ENCODE measurements around the gene TSPAN18. TPM values are rescaled to one million over a fixed set of nuclear protein-coding genes. Genes with fewer than 3 reads are reported as not detected.

Gene TSPAN18
- total RNA-seq, 1 donor from 2014 or later: 31.7 TPM

DNA sequence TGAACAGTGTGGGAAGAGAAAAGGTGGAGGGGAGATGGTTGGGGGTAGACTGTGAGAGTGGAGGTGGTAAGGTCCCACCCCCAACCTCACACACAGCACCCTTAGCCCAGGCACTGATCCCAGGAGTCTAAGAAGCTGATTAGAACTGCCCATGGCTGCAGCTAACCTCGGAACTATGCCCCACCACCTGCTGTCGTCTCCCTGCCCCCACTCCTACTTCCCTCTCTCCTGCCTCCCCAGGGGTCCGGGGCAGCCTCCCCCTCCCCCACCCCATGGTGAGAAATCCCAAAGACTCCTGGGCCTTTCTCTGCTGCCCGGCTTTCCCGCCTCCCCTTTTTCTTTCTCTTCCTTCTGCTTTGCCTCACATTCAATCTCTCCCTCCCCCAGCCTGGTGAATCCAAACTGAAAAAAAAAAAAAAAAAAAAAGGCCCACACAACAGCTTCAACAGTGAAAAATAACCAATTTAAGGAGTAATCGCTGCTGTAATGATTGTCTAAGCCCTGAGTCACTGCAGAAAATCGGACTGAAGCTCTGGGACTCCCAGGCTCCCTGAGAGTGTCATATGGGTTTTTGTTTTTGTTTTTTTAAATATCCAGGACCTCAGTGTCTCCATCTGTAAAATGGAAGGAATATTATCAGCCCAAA is 233.6 kb downstream of the TSPAN18 start:
- Histone ChIP-seq H3K36me3 (ENCODE audit: insufficient read depth, low read length) (no peaks in the 10 kb centered on the region), H3K4me2 (ENCODE audit: low read length) (no peak overlapping the region), H3K79me2 (ENCODE audit: insufficient read depth, low read length) (no peaks in the 10 kb centered on the region), H3K4me3 (ENCODE audit: insufficient read depth, low read depth, low read length) (no peak overlapping the region), H3K9ac (ENCODE audit: low read length) (no peak overlapping the region), H2AFZ (ENCODE audit: low read depth, low read length) (no peak overlapping the region), H4K20me1 (ENCODE audit: insufficient read depth, low read length) (no peaks in the 10 kb centered on the region), H3K9me3 (ENCODE audit: insufficient read depth, low read depth, low read length) (no peaks in the 10 kb centered on the region), H3K4me1 (ENCODE audit: insufficient read depth, low read length) (peaks cover 10% of the 10 kb centered on the region), H3K27me3 (ENCODE audit: insufficient read depth, low read length) (peaks cover 14% of the 10 kb centered on the region), H3K27ac (ENCODE audit: low read depth, low read length) (no peak overlapping the region)
- Mint-ChIP-seq H3K4me1 (ENCODE audit: low read depth, unreplicated experiment) (peaks cover 7% of the 10 kb centered on the region), H3K9me3 (ENCODE audit: unreplicated experiment) (no peaks in the 10 kb centered on the region), H3K36me3 (ENCODE audit: low read depth, unreplicated experiment) (no peaks in the 10 kb centered on the region), H3K27me3 (ENCODE audit: low read depth, unreplicated experiment) (peaks cover 18% of the 10 kb centered on the region), H3K27ac (ENCODE audit: unreplicated experiment) (peak overlapping the region; percentile 5), H3K4me3 (ENCODE audit: unreplicated experiment) (no peak overlapping the region)
- TF ChIP-seq EZH2 (IDR thresholded peaks at IDR 0.05; ENCODE audit: insufficient read depth, low read length): no peak
- TF ChIP-seq, protein P1, sequence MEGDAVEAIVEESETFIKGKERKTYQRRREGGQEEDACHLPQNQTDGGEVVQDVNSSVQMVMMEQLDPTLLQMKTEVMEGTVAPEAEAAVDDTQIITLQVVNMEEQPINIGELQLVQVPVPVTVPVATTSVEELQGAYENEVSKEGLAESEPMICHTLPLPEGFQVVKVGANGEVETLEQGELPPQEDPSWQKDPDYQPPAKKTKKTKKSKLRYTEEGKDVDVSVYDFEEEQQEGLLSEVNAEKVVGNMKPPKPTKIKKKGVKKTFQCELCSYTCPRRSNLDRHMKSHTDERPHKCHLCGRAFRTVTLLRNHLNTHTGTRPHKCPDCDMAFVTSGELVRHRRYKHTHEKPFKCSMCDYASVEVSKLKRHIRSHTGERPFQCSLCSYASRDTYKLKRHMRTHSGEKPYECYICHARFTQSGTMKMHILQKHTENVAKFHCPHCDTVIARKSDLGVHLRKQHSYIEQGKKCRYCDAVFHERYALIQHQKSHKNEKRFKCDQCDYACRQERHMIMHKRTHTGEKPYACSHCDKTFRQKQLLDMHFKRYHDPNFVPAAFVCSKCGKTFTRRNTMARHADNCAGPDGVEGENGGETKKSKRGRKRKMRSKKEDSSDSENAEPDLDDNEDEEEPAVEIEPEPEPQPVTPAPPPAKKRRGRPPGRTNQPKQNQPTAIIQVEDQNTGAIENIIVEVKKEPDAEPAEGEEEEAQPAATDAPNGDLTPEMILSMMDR (IDR thresholded peaks at IDR 0.05; ENCODE audit: insufficient read depth, low read depth, low read length): no peak
- DNase-seq (ENCODE audit: low read depth) (no peak), FAIRE-seq (no peak)

DNA sequence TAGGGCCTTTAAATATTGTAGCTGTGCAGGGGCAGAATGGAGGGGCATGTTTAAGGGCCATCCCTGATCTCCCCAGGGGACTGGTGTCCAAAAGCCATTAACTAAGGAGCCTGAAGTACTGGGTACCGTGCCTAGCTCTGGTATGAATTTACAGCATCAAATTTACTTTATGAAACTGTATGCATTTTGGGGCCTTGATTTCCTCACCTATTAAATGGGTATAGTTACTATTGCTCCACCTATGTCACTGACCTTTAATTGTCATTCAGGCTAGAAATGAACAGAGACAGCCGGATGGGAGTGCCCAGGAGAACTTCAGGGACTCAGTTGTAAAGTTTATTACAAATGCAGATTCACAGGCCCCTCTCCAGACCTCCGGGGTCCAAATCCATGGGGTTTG is 235.7 kb downstream of the TSPAN18 start:
- no peak for TF ChIP-seq EZH2 (IDR thresholded peaks at IDR 0.05; ENCODE audit: insufficient read depth, low read length)
- Histone ChIP-seq H3K9me3 (ENCODE audit: insufficient read depth, low read depth, low read length) (no peaks in the 10 kb centered on the region), H4K20me1 (ENCODE audit: insufficient read depth, low read length) (no peaks in the 10 kb centered on the region), H3K27me3 (ENCODE audit: insufficient read depth, low read length) (peaks cover 5% of the 10 kb centered on the region), H3K4me1 (ENCODE audit: insufficient read depth, low read length) (no peaks in the 10 kb centered on the region), H3K36me3 (ENCODE audit: insufficient read depth, low read length) (no peaks in the 10 kb centered on the region), H3K4me3 (ENCODE audit: insufficient read depth, low read depth, low read length) (no peak overlapping the region), H3K27ac (ENCODE audit: low read depth, low read length) (no peak overlapping the region), H2AFZ (ENCODE audit: low read depth, low read length) (no peak overlapping the region), H3K4me2 (ENCODE audit: low read length) (no peak overlapping the region), H3K79me2 (ENCODE audit: insufficient read depth, low read length) (no peaks in the 10 kb centered on the region), H3K9ac (ENCODE audit: low read length) (no peak overlapping the region)
- Mint-ChIP-seq H3K27ac (ENCODE audit: unreplicated experiment) (no peak overlapping the region), H3K4me3 (ENCODE audit: unreplicated experiment) (no peak overlapping the region), H3K36me3 (ENCODE audit: low read depth, unreplicated experiment) (no peaks in the 10 kb centered on the region), H3K4me1 (ENCODE audit: low read depth, unreplicated experiment) (no peaks in the 10 kb centered on the region), H3K9me3 (ENCODE audit: unreplicated experiment) (no peaks in the 10 kb centered on the region), H3K27me3 (ENCODE audit: low read depth, unreplicated experiment) (peaks cover 19% of the 10 kb centered on the region)
- no peak for FAIRE-seq
- no peak for DNase-seq (ENCODE audit: low read depth)

DNA sequence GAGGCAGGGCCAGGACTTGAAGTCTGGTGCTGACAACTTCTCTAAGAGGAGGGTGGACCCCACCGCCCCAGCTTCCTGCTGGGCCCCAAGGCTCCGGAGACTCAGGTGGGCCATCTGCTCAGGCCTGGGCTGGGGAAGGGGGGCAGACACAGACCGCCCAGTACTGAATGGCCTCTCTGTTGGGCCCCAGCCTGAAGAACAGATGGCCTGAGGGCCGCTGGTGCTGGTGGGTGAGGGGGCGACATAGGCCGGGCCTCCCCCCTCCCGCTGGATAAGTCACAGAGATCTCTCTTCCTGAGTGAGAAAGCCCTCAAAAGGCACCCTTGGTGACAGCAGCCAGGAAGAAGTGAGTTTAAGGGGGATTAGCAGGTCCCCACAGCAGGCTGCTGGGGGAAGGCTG is 236.4 kb downstream of the TSPAN18 start:
- DNase-seq (ENCODE audit: low read depth) (no peak), FAIRE-seq (no peak)
- Histone ChIP-seq H3K36me3 (ENCODE audit: insufficient read depth, low read length) (no peaks in the 10 kb centered on the region), H2AFZ (ENCODE audit: low read depth, low read length) (no peak overlapping the region), H3K4me2 (ENCODE audit: low read length) (no peak overlapping the region), H3K27me3 (ENCODE audit: insufficient read depth, low read length) (peaks cover 3% of the 10 kb centered on the region), H3K9me3 (ENCODE audit: insufficient read depth, low read depth, low read length) (no peaks in the 10 kb centered on the region), H3K79me2 (ENCODE audit: insufficient read depth, low read length) (no peaks in the 10 kb centered on the region), H3K9ac (ENCODE audit: low read length) (no peak overlapping the region), H3K4me3 (ENCODE audit: insufficient read depth, low read depth, low read length) (no peak overlapping the region), H4K20me1 (ENCODE audit: insufficient read depth, low read length) (no peaks in the 10 kb centered on the region), H3K27ac (ENCODE audit: low read depth, low read length) (no peak overlapping the region), H3K4me1 (ENCODE audit: insufficient read depth, low read length) (no peaks in the 10 kb centered on the region)
- no peak overlapping the region for H3K4me3 Mint-ChIP-seq (ENCODE audit: unreplicated experiment)
- H3K27me3 Mint-ChIP-seq (ENCODE audit: low read depth, unreplicated experiment): peaks cover 20% of the 10 kb centered on the region
- no peaks in the 10 kb centered on the region for H3K36me3 Mint-ChIP-seq (ENCODE audit: low read depth, unreplicated experiment)
- no peak overlapping the region for H3K27ac Mint-ChIP-seq (ENCODE audit: unreplicated experiment)
- no peaks in the 10 kb centered on the region for H3K9me3 Mint-ChIP-seq (ENCODE audit: unreplicated experiment)
- TF ChIP-seq EZH2 (IDR thresholded peaks at IDR 0.05; ENCODE audit: insufficient read depth, low read length): no peak
- no peaks in the 10 kb centered on the region for H3K4me1 Mint-ChIP-seq (ENCODE audit: low read depth, unreplicated experiment)
